ENCODE results near the gene C1orf21. TPM values are rescaled to one million over a fixed set of nuclear protein-coding genes. Genes with fewer than 3 reads are reported as not detected.

C1orf21 gene
- total RNA-seq, 1 experiment from 2014 or later, result 28.5 TPM

DNA sequence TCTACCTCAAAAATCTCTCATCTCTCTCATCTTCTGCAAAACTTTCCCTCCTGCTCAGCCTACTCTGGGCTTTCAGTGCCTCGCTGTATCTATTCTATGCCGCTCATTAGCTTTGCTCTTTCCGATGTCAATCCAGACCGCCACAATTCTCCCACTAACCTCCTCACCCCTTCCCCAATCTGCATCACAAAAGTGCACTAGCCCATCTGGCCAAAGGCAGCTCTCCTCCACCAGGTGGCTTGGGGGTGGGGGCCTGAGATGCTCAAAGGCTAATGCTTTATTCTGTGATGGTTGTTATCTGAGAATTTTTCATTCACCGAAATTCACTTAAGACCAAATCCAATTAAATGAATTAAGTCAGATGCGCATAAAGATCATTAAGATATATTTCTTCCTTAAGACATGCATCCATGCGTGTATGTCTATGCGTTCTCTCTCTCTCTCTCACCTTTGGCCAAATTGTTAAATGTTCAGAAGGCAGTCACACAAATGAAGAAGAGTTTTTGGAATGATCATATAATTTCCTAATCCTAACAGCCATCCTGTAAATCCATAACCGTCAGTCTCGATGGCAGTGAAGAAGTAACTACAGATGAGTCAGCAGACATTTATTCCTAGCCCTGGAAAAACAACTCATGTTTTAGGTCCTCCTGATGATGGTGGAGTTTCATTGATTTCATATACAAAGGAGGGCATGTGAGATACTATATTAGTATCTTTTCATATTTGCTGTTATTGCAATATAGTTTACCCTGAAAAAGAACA lies 111.3 kb downstream of the C1orf21 start:
- ChIA-PET POLR2A (interaction anchor here (0.8 to 1.7 kb wide), 2 partner anchors 17 to 111 kb away, joined by 3 to 6 read pairs; partner anchors contain the start of gene C1orf21), CTCF (interaction anchor here (0.7 to 2.5 kb wide), 20 partner anchors 10 to 256 kb away, joined by 3 to 25 read pairs (median 4); no protein-coding TSS in a partner anchor)
- no peak overlapping the region for H3K27ac Mint-ChIP-seq
- ATAC-seq (peak; percentile 97), DNase-seq (ENCODE audit: low spot score) (peak; percentile 72)
- H3K4me3 Mint-ChIP-seq, result no peak overlapping the region
- H3K9me3 Mint-ChIP-seq, result peaks cover 3% of the 10 kb centered on the region
- TF ChIP-seq, protein P1, sequence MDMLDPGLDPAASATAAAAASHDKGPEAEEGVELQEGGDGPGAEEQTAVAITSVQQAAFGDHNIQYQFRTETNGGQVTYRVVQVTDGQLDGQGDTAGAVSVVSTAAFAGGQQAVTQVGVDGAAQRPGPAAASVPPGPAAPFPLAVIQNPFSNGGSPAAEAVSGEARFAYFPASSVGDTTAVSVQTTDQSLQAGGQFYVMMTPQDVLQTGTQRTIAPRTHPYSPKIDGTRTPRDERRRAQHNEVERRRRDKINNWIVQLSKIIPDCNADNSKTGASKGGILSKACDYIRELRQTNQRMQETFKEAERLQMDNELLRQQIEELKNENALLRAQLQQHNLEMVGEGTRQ (CRISPR knock-in tag; IDR thresholded peaks at IDR 0.05), result no peak
- TF ChIP-seq SP1 (CRISPR knock-in tag; conservative IDR thresholded peaks at IDR 0.05) (peak; percentile 51; the same call in 1 of the 2 replicates), FOXK1 (CRISPR knock-in tag; IDR thresholded peaks at IDR 0.05) (0 out of 2 replicates have a peak, but pooled peaks have one; percentile 31), TCF7 (CRISPR knock-in tag; IDR thresholded peaks at IDR 0.05; ENCODE audit: low read depth) (no peak), CREB1 (CRISPR knock-in tag; IDR thresholded peaks at IDR 0.05) (no peak), NFE2L1 (CRISPR knock-in tag; IDR thresholded peaks at IDR 0.05) (0 out of 2 replicates have a peak, but pooled peaks have one; percentile 52)
- TF ChIP-seq, protein P2, sequence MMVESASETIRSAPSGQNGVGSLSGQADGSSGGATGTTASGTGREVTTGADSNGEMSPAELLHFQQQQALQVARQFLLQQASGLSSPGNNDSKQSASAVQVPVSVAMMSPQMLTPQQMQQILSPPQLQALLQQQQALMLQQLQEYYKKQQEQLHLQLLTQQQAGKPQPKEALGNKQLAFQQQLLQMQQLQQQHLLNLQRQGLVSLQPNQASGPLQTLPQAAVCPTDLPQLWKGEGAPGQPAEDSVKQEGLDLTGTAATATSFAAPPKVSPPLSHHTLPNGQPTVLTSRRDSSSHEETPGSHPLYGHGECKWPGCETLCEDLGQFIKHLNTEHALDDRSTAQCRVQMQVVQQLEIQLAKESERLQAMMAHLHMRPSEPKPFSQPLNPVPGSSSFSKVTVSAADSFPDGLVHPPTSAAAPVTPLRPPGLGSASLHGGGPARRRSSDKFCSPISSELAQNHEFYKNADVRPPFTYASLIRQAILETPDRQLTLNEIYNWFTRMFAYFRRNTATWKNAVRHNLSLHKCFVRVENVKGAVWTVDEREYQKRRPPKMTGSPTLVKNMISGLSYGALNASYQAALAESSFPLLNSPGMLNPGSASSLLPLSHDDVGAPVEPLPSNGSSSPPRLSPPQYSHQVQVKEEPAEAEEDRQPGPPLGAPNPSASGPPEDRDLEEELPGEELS (CRISPR knock-in tag; IDR thresholded peaks at IDR 0.05), result no peak
- no peaks in the 10 kb centered on the region for H3K36me3 Mint-ChIP-seq
- H3K27me3 Mint-ChIP-seq (ENCODE audit: low read depth), result no peaks in the 10 kb centered on the region
- peaks cover 26% of the 10 kb centered on the region for H3K4me1 Mint-ChIP-seq

DNA sequence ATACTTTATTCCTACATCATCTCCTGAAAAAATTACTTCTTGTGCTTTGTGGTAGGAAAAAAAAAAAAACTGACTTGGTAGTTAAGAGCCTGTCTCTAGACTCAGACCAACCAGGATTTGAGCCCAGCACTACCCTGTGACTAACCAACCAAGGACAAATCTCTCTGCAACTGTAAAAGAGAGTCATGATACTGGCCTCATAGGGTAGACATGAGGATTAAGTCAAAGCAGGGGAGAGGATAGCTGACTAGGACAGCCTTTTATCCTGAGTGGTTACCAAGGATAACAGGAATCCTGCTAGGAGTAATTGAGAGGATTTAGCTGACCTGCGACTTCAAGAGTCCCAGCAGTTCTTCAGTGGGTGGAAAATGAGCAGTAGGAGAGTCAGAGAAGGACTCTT lies 112.8 kb downstream of the C1orf21 start:
- ATAC-seq (no peak), DNase-seq (ENCODE audit: low spot score) (no peak)
- Mint-ChIP-seq H3K9me3 (peaks cover 3% of the 10 kb centered on the region), H3K36me3 (no peaks in the 10 kb centered on the region), H3K4me3 (no peak overlapping the region), H3K4me1 (peaks cover 28% of the 10 kb centered on the region), H3K27me3 (ENCODE audit: low read depth) (no peaks in the 10 kb centered on the region), H3K27ac (no peak overlapping the region)
- POLR2A ChIA-PET, result no interaction called here
- no peak for TF ChIP-seq MYBL2 (CRISPR knock-in tag; IDR thresholded peaks at IDR 0.05)
- TF ChIP-seq CREM (CRISPR knock-in tag; IDR thresholded peaks at IDR 0.05), result no peak
- no peak for TF ChIP-seq ZNF317 (CRISPR knock-in tag; IDR thresholded peaks at IDR 0.05; ENCODE audit: borderline replicate concordance, low read depth)
- TF ChIP-seq, protein P3, sequence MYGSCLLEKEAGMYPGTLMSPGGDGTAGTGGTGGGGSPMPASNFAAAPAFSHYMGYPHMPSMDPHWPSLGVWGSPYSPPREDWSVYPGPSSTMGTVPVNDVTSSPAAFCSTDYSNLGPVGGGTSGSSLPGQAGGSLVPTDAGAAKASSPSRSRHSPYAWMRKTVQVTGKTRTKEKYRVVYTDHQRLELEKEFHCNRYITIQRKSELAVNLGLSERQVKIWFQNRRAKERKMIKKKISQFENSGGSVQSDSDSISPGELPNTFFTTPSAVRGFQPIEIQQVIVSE (CRISPR knock-in tag; IDR thresholded peaks at IDR 0.05; ENCODE audit: borderline replicate concordance), result no peak
- no peak for TF ChIP-seq ZNF232 (CRISPR knock-in tag; IDR thresholded peaks at IDR 0.05)
- TF ChIP-seq, protein P4, sequence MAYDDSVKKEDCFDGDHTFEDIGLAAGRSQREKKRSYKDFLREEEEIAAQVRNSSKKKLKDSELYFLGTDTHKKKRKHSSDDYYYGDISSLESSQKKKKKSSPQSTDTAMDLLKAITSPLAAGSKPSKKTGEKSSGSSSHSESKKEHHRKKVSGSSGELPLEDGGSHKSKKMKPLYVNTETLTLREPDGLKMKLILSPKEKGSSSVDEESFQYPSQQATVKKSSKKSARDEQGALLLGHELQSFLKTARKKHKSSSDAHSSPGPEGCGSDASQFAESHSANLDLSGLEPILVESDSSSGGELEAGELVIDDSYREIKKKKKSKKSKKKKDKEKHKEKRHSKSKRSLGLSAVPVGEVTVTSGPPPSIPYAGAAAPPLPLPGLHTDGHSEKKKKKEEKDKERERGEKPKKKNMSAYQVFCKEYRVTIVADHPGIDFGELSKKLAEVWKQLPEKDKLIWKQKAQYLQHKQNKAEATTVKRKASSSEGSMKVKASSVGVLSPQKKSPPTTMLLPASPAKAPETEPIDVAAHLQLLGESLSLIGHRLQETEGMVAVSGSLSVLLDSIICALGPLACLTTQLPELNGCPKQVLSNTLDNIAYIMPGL (CRISPR knock-in tag; IDR thresholded peaks at IDR 0.05), result no peak
- TF ChIP-seq ZNF121 (CRISPR knock-in tag; IDR thresholded peaks at IDR 0.05), result no peak
- no peak for TF ChIP-seq HMGA2 (CRISPR knock-in tag; IDR thresholded peaks at IDR 0.05)
- TF ChIP-seq IRF2 (CRISPR knock-in tag; IDR thresholded peaks at IDR 0.05; ENCODE audit: borderline replicate concordance, low read depth), result no peak
- no peak for TF ChIP-seq PRRX2 (CRISPR knock-in tag; IDR thresholded peaks at IDR 0.05)
- no peak for TF ChIP-seq ZNF423 (CRISPR knock-in tag; IDR thresholded peaks at IDR 0.05)
- no peak for TF ChIP-seq SOX15 (CRISPR knock-in tag; IDR thresholded peaks at IDR 0.05)
- no peak for TF ChIP-seq NFE2L1 (CRISPR knock-in tag; IDR thresholded peaks at IDR 0.05)
- no peak for TF ChIP-seq ZBTB21 (CRISPR knock-in tag; IDR thresholded peaks at IDR 0.05; ENCODE audit: borderline replicate concordance)
- TF ChIP-seq, protein P5, sequence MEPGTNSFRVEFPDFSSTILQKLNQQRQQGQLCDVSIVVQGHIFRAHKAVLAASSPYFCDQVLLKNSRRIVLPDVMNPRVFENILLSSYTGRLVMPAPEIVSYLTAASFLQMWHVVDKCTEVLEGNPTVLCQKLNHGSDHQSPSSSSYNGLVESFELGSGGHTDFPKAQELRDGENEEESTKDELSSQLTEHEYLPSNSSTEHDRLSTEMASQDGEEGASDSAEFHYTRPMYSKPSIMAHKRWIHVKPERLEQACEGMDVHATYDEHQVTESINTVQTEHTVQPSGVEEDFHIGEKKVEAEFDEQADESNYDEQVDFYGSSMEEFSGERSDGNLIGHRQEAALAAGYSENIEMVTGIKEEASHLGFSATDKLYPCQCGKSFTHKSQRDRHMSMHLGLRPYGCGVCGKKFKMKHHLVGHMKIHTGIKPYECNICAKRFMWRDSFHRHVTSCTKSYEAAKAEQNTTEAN (CRISPR knock-in tag; IDR thresholded peaks at IDR 0.05), result no peak
- TF ChIP-seq OVOL2 (CRISPR knock-in tag; IDR thresholded peaks at IDR 0.05; ENCODE audit: borderline replicate concordance), result no peak
- no peak for TF ChIP-seq TEAD1 (CRISPR knock-in tag; IDR thresholded peaks at IDR 0.05)
- no peak for TF ChIP-seq NR1H2 (CRISPR knock-in tag; IDR thresholded peaks at IDR 0.05)
- no peak for TF ChIP-seq EMX1 (CRISPR knock-in tag; IDR thresholded peaks at IDR 0.05)
- CTCF ChIA-PET, result interaction anchor here (1.0 to 1.3 kb wide), 2 partner anchors 19 to 63 kb away, joined by 3 read pairs; no protein-coding TSS in a partner anchor

All from WTC11 (cell line).